OCI-LY7 (cell line): ENCODE measurements around the gene GIPC3. TPM values are rescaled to one million over a fixed set of nuclear protein-coding genes. Genes with fewer than 3 reads are reported as not detected.

Experiments used
- BruUV-seq: library from RNA; stranded (reverse); fragments of 400-500 nt; replicated peaks from 2 replicates; lab custom pipeline; 2021; lab: Mats Ljungman, UMichigan
- CTCF ChIA-PET: fragments of 300-600 bp; sonication (Branson Sonifier 250); formaldehyde crosslinking; loops from one replicate; lab custom pipeline; 2022; ENCODE audit warnings: antibody characterized with exemption; ENCODE audit not compliant: unreplicated experiment; lab: Charles Lee
- POLR2A ChIA-PET: fragments of 300-600 bp; sonication (Branson Sonifier 250); formaldehyde crosslinking; loops from one replicate; lab custom pipeline; 2022; ENCODE audit warnings: antibody characterized with exemption; lab: Charles Lee
- DNase-seq: peaks from one replicate; pipeline ENCODE4 v3.0.0-alpha.2; 2015; ENCODE audit warnings: low spot score
- H2AFZ ChIP-seq: fragments of 200-600 bp; sonication (generic), shearing (Covaris generic); 2 replicates; pipeline ENCODE4 v1.6.1; 2014; ENCODE audit warnings: mild to moderate bottlenecking, antibody characterized with exemption, low read length, moderate library complexity
- H3K27ac ChIP-seq: fragments of 200-600 bp; sonication (generic); 2 replicates; pipeline ENCODE4 v1.5.1; 2014; ENCODE audit warnings: mixed run types, low read depth, mild to moderate bottlenecking, moderate library complexity, low read length, inconsistent platforms; ENCODE audit not compliant: poor library complexity, severe bottlenecking
- H3K36me3 ChIP-seq: fragments of 200-600 bp; sonication (generic); 2 replicates; pipeline ENCODE4 v1.6.1; 2014; ENCODE audit warnings: mild to moderate bottlenecking, antibody characterized with exemption, low read length, moderate library complexity, mixed read lengths; ENCODE audit not compliant: insufficient read depth
- H3K4me1 ChIP-seq: fragments of 200-600 bp; sonication (generic); 2 replicates; pipeline ENCODE4 v1.5.1; 2014; ENCODE audit warnings: mild to moderate bottlenecking, low read length; ENCODE audit not compliant: insufficient read depth, poor library complexity, severe bottlenecking
- H3K4me2 ChIP-seq: fragments of 200-600 bp; sonication (generic); 2 replicates; pipeline ENCODE4 v1.6.1; 2014; ENCODE audit warnings: mild to moderate bottlenecking, low read length
- H3K4me3 ChIP-seq: fragments of 200-600 bp; sonication (generic); 2 replicates; pipeline ENCODE4 v1.5.1; 2014; ENCODE audit warnings: mild to moderate bottlenecking, low read depth, low read length; ENCODE audit not compliant: poor library complexity, severe bottlenecking
- H3K79me2 ChIP-seq: fragments of 200-600 bp; sonication (generic); 2 replicates; pipeline ENCODE4 v1.6.1; 2016; ENCODE audit warnings: low read depth, mild to moderate bottlenecking, low read length, moderate library complexity, mixed read lengths; ENCODE audit not compliant: insufficient read depth
- H3K9me2 ChIP-seq: fragments of 200-600 bp; sonication (generic); 2 replicates; pipeline ENCODE4 v1.6.1; 2016; ENCODE audit warnings: mild to moderate bottlenecking, low read length, mixed read lengths; ENCODE audit not compliant: insufficient read depth
- H3K9me3 ChIP-seq: fragments of 200-600 bp; sonication (generic); 2 replicates; pipeline ENCODE4 v1.6.1; 2014; ENCODE audit warnings: mild to moderate bottlenecking, mixed run types, low read length, mixed read lengths
- H4K20me1 ChIP-seq: fragments of 200-600 bp; sonication (generic); 2 replicates; pipeline ENCODE4 v1.6.1; 2014; ENCODE audit warnings: mild to moderate bottlenecking, antibody characterized with exemption, low read length, moderate library complexity, mixed read lengths; ENCODE audit not compliant: insufficient read depth
- EZH2phosphoT487 ChIP-seq: fragments of 200-600 bp; sonication (generic); IDR thresholded peaks from 2 replicates; pipeline ENCODE4 v1.6.1; 2018; ENCODE audit warnings: low read depth, borderline replicate concordance, mild to moderate bottlenecking, mixed run types, antibody characterized with exemption, low read length, moderate library complexity, mixed read lengths
- intact Hi-C: fragments of 100-400 bp; cut with micrococcal nuclease; formaldehyde crosslinking; loops from one replicate; pipeline ENCODE4 v1.10.0; 2022; ENCODE audit not compliant: unreplicated experiment
- total RNA-seq, 2 experiments: library from RNA; depleted of rRNA in 1 of 2; stranded (reverse); fragments of >200 nt in 1 of 2; shearing (Covaris generic) in 1 of 2; gene quantifications; 2 replicates each; pipeline ENCODE4 v1.2.3, GENCODE V29; 2014 to 2022
- TF ChIP-seq, protein P1 (sequence below): fragments of 200-600 bp; sonication (generic); conservative IDR thresholded peaks from 2 replicates; pipeline ENCODE4 v1.5.1; 2014; ENCODE audit warnings: mild to moderate bottlenecking, antibody characterized with exemption, low read length, moderate library complexity, mixed read lengths

GIPC3 gene
- total RNA-seq, 2 experiments from 2014 or later: not detected

DNA sequence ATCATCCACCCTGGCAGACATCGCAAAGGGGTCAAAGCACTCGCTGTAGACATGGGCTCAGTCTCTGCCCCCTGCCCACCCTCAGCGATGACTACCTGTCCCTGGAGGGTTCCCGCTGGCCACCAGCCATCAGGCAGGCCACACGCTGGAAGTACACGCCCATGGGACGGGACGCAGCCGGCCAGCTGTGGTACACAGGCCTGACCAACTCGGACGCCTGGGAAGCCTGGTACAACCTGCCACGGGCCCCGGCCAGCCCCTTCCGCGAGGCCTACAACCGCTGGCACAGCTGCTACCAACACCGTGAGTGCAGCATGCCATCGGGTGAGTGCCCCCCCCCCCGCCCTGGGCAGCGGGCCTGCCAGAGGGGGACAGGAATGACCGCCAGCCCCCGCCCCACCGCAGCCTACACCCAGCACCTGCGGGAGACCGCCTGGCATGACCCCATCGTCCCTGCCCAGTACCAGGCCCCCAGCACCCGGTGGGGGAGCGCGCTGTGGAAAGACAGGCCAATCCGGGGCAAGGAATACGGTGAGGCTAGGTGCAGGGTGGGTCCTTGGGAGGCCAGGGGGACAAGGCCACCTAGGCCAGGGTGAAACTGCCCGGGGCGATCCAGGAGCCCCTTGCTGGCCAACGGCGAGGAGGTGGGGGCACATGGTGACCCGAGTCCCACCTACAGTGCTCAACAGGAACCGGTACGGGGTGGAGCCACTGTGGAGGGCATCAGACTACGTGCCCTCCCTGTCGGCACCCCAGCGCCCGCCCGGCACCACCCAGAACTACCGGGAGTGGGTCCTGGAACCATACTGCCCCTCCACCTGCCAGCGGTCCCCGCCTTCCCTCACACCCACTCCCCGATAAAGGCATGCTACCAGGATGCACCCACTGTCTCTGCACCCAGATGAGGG is 41.9 kb upstream of the GIPC3 start:
- TF ChIP-seq, protein P1, sequence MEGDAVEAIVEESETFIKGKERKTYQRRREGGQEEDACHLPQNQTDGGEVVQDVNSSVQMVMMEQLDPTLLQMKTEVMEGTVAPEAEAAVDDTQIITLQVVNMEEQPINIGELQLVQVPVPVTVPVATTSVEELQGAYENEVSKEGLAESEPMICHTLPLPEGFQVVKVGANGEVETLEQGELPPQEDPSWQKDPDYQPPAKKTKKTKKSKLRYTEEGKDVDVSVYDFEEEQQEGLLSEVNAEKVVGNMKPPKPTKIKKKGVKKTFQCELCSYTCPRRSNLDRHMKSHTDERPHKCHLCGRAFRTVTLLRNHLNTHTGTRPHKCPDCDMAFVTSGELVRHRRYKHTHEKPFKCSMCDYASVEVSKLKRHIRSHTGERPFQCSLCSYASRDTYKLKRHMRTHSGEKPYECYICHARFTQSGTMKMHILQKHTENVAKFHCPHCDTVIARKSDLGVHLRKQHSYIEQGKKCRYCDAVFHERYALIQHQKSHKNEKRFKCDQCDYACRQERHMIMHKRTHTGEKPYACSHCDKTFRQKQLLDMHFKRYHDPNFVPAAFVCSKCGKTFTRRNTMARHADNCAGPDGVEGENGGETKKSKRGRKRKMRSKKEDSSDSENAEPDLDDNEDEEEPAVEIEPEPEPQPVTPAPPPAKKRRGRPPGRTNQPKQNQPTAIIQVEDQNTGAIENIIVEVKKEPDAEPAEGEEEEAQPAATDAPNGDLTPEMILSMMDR: no peak
- no peak for TF ChIP-seq EZH2phosphoT487
- CTCF ChIA-PET: no interaction called here
- Histone ChIP-seq H3K79me2 (no peaks in the 10 kb centered on the region), H3K9me2 (no peaks in the 10 kb centered on the region), H4K20me1 (no peaks in the 10 kb centered on the region), H2AFZ (no peak overlapping the region), H3K9me3 (no peaks in the 10 kb centered on the region), H3K27ac (no peak overlapping the region), H3K4me2 (no peak overlapping the region), H3K36me3 (peaks cover 49% of the 10 kb centered on the region), H3K4me3 (no peak overlapping the region), H3K4me1 (no peaks in the 10 kb centered on the region)
- no peak for DNase-seq
- POLR2A ChIA-PET: no interaction called here
- intact Hi-C loops: no loop called here
- no TSS peak for BruUV-seq

- H2AFZ ChIP-seq: no peak overlapping the region
- H3K4me2 ChIP-seq: no peak overlapping the region
- no TSS peak for BruUV-seq
- peaks cover 49% of the 10 kb centered on the region for H3K36me3 ChIP-seq
- intact Hi-C loops: no loop called here
- no peaks in the 10 kb centered on the region for H4K20me1 ChIP-seq
- no peaks in the 10 kb centered on the region for H3K4me1 ChIP-seq
- H3K9me2 ChIP-seq: no peaks in the 10 kb centered on the region
- TF ChIP-seq, protein P1: no peak
- DNase-seq: no peak
- no peak overlapping the region for H3K27ac ChIP-seq
- H3K4me3 ChIP-seq: no peak overlapping the region
- H3K9me3 ChIP-seq: no peaks in the 10 kb centered on the region
- CTCF ChIA-PET: interaction anchor here (0.6 kb wide), 1 partner anchor 78 kb away, joined by 4 read pairs; no protein-coding TSS in a partner anchor
- H3K79me2 ChIP-seq: no peaks in the 10 kb centered on the region
- POLR2A ChIA-PET: no interaction called here
Observed at GRCh38 chr19:3544058-3544376, 41.3 kb upstream of the GIPC3 start.
